Measurements from ENCODE around the gene USP4.
"Not testable (repeated sequence)": the region's sequence is repeated elsewhere in the genome, so short reads cannot be mapped to it uniquely, and the experiment has no call there.

USP4 gene

GRCh38 chr3:49358217-49358883 lies 18.5 kb upstream of the USP4 start, which contains the start of gene GPX1:
GPX1 (minus strand) TSS chr3:49358353; CDS start chr3:49358278, 75 bp downstream.
- DNase-seq (ENCODE audit: low spot score) (peak; percentile 98), ATAC-seq (ENCODE audit: low read depth) (peak; percentile 90)
- Histone ChIP-seq H3K4me3 (ENCODE audit: severe bottlenecking) (peak within 1 kb of the TSS; percentile 65), H3K9me3 (ENCODE audit: severe bottlenecking) (no peaks in the 10 kb centered on the region), H3K27me3 (ENCODE audit: insufficient read depth, poor library complexity, severe bottlenecking) (no peaks in the 10 kb centered on the region), H3K27ac (ENCODE audit: poor library complexity, severe bottlenecking) (peak within 1 kb of the TSS; percentile 96), H3K36me3 (ENCODE audit: low read depth) (peaks cover 74% of the 10 kb centered on the region), H3K4me1 (ENCODE audit: insufficient read depth, poor library complexity, severe bottlenecking) (peaks cover 17% of the 10 kb centered on the region)
- no peak for TF ChIP-seq CTCF (IDR thresholded peaks at IDR 0.05; ENCODE audit: poor library complexity, severe bottlenecking)

DNA sequence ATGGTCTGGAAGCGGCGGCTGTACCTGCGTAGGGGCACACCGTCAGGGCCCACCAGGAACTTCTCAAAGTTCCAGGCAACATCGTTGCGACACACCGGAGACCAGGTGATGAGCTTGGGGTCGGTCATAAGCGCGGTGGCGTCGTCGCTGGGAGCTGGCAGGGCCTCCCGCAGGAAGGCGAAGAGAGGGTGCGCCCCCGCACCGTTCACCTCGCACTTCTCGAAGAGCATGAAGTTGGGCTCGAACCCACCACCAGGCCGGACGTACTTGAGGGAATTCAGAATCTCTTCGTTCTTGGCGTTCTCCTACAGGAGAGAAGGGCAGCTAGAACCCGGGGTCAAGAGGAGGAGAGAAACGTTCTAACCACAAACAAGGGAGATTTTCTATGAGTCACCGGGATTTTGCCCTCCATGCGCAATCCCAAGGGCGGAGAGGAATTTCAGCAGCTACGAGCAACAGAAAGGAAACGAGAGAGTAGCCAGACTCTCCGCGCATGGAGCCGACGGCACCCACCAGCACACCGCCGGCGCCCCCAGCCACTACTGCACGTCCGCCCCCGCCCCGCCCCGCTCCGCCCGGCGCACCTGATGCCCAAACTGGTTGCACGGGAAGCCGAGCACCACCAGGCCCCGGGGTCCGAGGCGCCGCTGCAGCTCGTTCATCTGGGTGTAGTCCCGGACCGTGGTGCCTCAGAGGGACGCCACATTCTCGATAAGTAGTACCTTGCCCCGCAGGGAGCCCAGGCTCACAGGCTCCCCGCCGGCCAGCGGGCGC lies 17.8 kb upstream of the USP4 start:
- peaks cover 17% of the 10 kb centered on the region for H3K4me1 ChIP-seq (ENCODE audit: insufficient read depth, poor library complexity, severe bottlenecking)
- peaks cover 67% of the 10 kb centered on the region for H3K36me3 ChIP-seq (ENCODE audit: low read depth)
- ATAC-seq (ENCODE audit: low read depth) (peak; percentile 35), DNase-seq (ENCODE audit: low spot score) (peak; percentile 66)
- peak overlapping the region; percentile 96 for H3K27ac ChIP-seq (ENCODE audit: poor library complexity, severe bottlenecking)
- not testable (repeated sequence) for H3K27me3 ChIP-seq (ENCODE audit: insufficient read depth, poor library complexity, severe bottlenecking); H3K9me3 ChIP-seq (ENCODE audit: severe bottlenecking)
- peak overlapping the region; percentile 65 for H3K4me3 ChIP-seq (ENCODE audit: severe bottlenecking)

- H3K4me1 ChIP-seq (ENCODE audit: insufficient read depth, poor library complexity, severe bottlenecking): peaks cover 21% of the 10 kb centered on the region
Measured at GRCh38 chr3:49357095-49357442, 17.2 kb upstream of the USP4 start.

DNA sequence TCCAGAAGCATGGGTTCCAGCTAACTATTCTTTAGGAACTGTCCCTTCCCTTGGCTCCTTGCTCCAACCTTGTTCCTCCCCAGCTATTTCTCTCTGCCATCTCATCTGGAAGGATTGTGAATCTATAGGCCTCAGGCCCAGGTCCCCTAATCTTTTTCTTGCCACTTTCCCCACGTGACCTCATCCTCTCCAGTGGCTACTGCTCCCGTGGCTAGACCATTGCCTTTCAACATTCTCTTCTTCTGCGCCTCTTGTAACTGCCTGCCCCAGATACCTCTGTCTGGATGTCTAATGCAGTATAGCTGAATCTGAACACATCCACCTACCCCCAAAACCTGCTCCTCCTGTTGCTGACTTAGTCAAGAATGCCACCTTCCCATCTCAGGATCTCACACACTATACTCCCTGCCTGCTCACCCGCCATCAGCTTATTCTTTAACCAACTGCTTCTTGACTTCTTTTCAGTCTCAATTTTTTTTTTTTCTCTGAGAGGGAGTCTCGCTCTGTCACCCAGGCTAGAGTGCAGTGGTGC lies 13.1 kb upstream of the USP4 start:
- peaks cover 28% of the 10 kb centered on the region for H3K36me3 ChIP-seq (ENCODE audit: low read depth)
- DNase-seq (ENCODE audit: low spot score): no peak
- no peak for TF ChIP-seq CTCF (IDR thresholded peaks at IDR 0.05; ENCODE audit: poor library complexity, severe bottlenecking)
- H3K9me3 ChIP-seq (ENCODE audit: severe bottlenecking): no peaks in the 10 kb centered on the region
- peaks cover 21% of the 10 kb centered on the region for H3K4me1 ChIP-seq (ENCODE audit: insufficient read depth, poor library complexity, severe bottlenecking)
- H3K27ac ChIP-seq (ENCODE audit: poor library complexity, severe bottlenecking): peak overlapping the region; percentile 87
- H3K4me3 ChIP-seq (ENCODE audit: severe bottlenecking): no peak overlapping the region
- no peaks in the 10 kb centered on the region for H3K27me3 ChIP-seq (ENCODE audit: insufficient read depth, poor library complexity, severe bottlenecking)
- ATAC-seq (ENCODE audit: low read depth): no peak

More at GRCh38 chr3:49357095-49357442, 17.2 kb upstream of the USP4 start:
- not testable (repeated sequence) for DNase-seq (ENCODE audit: low spot score); H3K27me3 ChIP-seq (ENCODE audit: insufficient read depth, poor library complexity, severe bottlenecking); H3K9me3 ChIP-seq (ENCODE audit: severe bottlenecking); ATAC-seq (ENCODE audit: low read depth)
- H3K36me3 ChIP-seq (ENCODE audit: low read depth): peaks cover 61% of the 10 kb centered on the region
- H3K27ac ChIP-seq (ENCODE audit: poor library complexity, severe bottlenecking): peak overlapping the region; percentile 96
- peak overlapping the region; percentile 65 for H3K4me3 ChIP-seq (ENCODE audit: severe bottlenecking)

DNA sequence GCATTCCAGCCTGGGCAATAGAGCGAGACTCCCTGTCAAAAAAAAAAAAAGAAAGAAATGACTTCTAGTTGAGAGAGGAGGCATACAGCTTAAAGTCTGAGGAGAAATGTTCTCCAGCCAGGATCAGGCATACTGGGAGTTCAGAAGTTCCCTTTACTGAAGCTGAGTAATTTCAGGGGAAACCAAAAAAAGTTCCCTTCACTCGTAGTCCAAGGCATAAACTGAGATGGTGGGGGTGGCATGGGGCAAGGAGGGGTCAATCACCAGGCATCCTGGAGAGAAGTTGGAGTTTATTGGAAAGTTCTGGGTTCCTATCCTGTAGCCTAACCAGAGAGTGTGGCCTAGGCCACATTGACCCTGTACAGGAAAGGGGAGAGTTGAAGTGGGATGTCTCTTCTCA lies 12.4 kb upstream of the USP4 start:
- peaks cover 25% of the 10 kb centered on the region for H3K36me3 ChIP-seq (ENCODE audit: low read depth)
- no peak overlapping the region for H3K4me3 ChIP-seq (ENCODE audit: severe bottlenecking)
- no peaks in the 10 kb centered on the region for H3K27me3 ChIP-seq (ENCODE audit: insufficient read depth, poor library complexity, severe bottlenecking)
- DNase-seq (ENCODE audit: low spot score): no peak
- peak overlapping the region; percentile 87 for H3K27ac ChIP-seq (ENCODE audit: poor library complexity, severe bottlenecking)
- no peak for ATAC-seq (ENCODE audit: low read depth)
- no peaks in the 10 kb centered on the region for H3K9me3 ChIP-seq (ENCODE audit: severe bottlenecking)
- H3K4me1 ChIP-seq (ENCODE audit: insufficient read depth, poor library complexity, severe bottlenecking): peaks cover 28% of the 10 kb centered on the region
- TF ChIP-seq CTCF (IDR thresholded peaks at IDR 0.05; ENCODE audit: poor library complexity, severe bottlenecking): no peak

All from RWPE2 (cell line).